IMR-90 (cell line): ENCODE measurements around the gene MFN1.

Source experiments
- CEBPB ChIP-seq: IDR thresholded peaks from 2 replicates; pipeline ENCODE4 v1.6.1; 2012; ENCODE audit warnings: low read depth, low read length, improper control_type of control experiment
- FOS ChIP-seq: fragments of 150-350 bp; IDR thresholded peaks from 2 replicates; pipeline ENCODE4 v1.6.1; 2016; ENCODE audit warnings: low read depth, low read length
- MAFK ChIP-seq: IDR thresholded peaks from 2 replicates; pipeline ENCODE4 v1.6.1; 2012; ENCODE audit warnings: low read depth, low read length, improper control_type of control experiment
- MAZ ChIP-seq: IDR thresholded peaks from 2 replicates; pipeline ENCODE4 v1.6.1; 2012; ENCODE audit warnings: low read depth, mild to moderate bottlenecking, low read length, improper control_type of control experiment, moderate library complexity, borderline replicate concordance
- POLR2A ChIP-seq: IDR thresholded peaks from 2 replicates; pipeline ENCODE4 v1.6.1; 2012; ENCODE audit warnings: mild to moderate bottlenecking, low read depth, low read length
- RCOR1 ChIP-seq: IDR thresholded peaks from 2 replicates; pipeline ENCODE4 v1.6.1; 2012; ENCODE audit warnings: mild to moderate bottlenecking, low read length, improper control_type of control experiment; ENCODE audit not compliant: insufficient replicate concordance
- TF ChIP-seq, protein P1 (sequence below): conservative IDR thresholded peaks from 2 replicates; pipeline ENCODE4 v1.5.1; 2012; ENCODE audit warnings: mild to moderate bottlenecking, low read depth, low read length, improper control_type of control experiment
- TF ChIP-seq, protein P2 (sequence below): fragments of 150-350 bp; IDR thresholded peaks from 2 replicates; pipeline ENCODE4 v1.6.1; 2017; ENCODE audit warnings: mild to moderate bottlenecking, antibody characterized with exemption, low read length, low read depth

DNA sequence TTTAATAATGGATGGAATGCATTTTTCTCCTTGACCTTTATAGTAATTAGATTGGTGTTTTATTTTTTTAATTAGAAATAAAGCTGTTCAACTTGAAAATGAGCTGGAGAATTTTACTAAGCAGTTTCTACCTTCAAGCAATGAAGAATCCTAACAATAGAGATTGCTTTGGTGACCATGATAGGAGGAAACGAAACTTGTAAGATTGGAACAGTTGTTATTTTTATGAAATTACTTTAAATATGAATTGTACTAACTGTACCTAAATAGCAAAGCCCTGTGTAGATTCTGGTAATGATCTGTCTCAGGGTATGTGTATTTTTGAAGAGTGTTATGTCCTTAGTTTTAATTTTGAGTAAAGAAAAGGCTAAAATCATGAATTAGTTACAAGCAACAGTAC lies 44.4 kb downstream of the MFN1 start:
- TF ChIP-seq, protein P1, sequence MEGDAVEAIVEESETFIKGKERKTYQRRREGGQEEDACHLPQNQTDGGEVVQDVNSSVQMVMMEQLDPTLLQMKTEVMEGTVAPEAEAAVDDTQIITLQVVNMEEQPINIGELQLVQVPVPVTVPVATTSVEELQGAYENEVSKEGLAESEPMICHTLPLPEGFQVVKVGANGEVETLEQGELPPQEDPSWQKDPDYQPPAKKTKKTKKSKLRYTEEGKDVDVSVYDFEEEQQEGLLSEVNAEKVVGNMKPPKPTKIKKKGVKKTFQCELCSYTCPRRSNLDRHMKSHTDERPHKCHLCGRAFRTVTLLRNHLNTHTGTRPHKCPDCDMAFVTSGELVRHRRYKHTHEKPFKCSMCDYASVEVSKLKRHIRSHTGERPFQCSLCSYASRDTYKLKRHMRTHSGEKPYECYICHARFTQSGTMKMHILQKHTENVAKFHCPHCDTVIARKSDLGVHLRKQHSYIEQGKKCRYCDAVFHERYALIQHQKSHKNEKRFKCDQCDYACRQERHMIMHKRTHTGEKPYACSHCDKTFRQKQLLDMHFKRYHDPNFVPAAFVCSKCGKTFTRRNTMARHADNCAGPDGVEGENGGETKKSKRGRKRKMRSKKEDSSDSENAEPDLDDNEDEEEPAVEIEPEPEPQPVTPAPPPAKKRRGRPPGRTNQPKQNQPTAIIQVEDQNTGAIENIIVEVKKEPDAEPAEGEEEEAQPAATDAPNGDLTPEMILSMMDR: no peak
- no peak for TF ChIP-seq FOS
- no peak for TF ChIP-seq POLR2A
- TF ChIP-seq, protein P2, sequence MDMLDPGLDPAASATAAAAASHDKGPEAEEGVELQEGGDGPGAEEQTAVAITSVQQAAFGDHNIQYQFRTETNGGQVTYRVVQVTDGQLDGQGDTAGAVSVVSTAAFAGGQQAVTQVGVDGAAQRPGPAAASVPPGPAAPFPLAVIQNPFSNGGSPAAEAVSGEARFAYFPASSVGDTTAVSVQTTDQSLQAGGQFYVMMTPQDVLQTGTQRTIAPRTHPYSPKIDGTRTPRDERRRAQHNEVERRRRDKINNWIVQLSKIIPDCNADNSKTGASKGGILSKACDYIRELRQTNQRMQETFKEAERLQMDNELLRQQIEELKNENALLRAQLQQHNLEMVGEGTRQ: no peak
- no peak for TF ChIP-seq MAFK
- TF ChIP-seq MAZ: no peak
- no peak for TF ChIP-seq CEBPB
- no peak for TF ChIP-seq RCOR1
